GM23338 (cell line): ENCODE results near the gene PID1. TPM values are rescaled to one million over a fixed set of nuclear protein-coding genes. Genes with fewer than 3 reads are reported as not detected.

Source experiments
- CREB1 ChIP-seq: fragments of 250-450 bp; sonication (Bioruptor Pico); IDR thresholded peaks from 2 replicates; pipeline ENCODE4 v1.5.0; 2020; ENCODE audit warnings: low read depth, mild to moderate bottlenecking, moderate library complexity
- EZH2phosphoT487 ChIP-seq: fragments of 200-600 bp; sonication (generic); IDR thresholded peaks from one replicate; pipeline ENCODE4 v1.8.1; 2018; ENCODE audit warnings: antibody characterized with exemption; ENCODE audit not compliant: unreplicated experiment
- NANOG ChIP-seq: IDR thresholded peaks from 2 replicates; pipeline ENCODE4 v1.6.1; 2016; ENCODE audit warnings: antibody characterized with exemption, borderline replicate concordance
- POLR2AphosphoS5 ChIP-seq: IDR thresholded peaks from 2 replicates; pipeline ENCODE4 v1.6.1; 2016; ENCODE audit warnings: antibody characterized with exemption, low read depth
- REST ChIP-seq: IDR thresholded peaks from one replicate; pipeline ENCODE4 v1.6.1; 2018; ENCODE audit warnings: antibody characterized with exemption; ENCODE audit not compliant: unreplicated experiment
- ZNF331 ChIP-seq: fragments of 250-450 bp; sonication (Bioruptor Pico); IDR thresholded peaks from 2 replicates; pipeline ENCODE4 v1.5.0; 2020; ENCODE audit warnings: low read depth, mild to moderate bottlenecking, moderate library complexity
- polyA plus RNA-seq: library from polyadenylated mRNA; unstranded; fragments of >200 nt; fragmentation: Nextera tagmentation; extraction: Ambion mirVana; gene quantifications from 2 replicates; pipeline ENCODE4 v1.2.1, GENCODE V29; 2016
- total RNA-seq: library from RNA; depleted of rRNA; stranded (reverse); fragments of >200 nt; shearing (Covaris generic); gene quantifications from 2 replicates; pipeline ENCODE4 v1.2.3, GENCODE V29; 2014
- TF ChIP-seq, protein P1 (sequence below): fragments of 250-450 bp; sonication (Bioruptor Pico); IDR thresholded peaks from 2 replicates; pipeline ENCODE4 v1.5.0; 2020; ENCODE audit warnings: mild to moderate bottlenecking, moderate library complexity

PID1 gene
- total and polyA plus RNA-seq, 2 experiments from 2014 or later, result 1.7 to 2.4 TPM

DNA sequence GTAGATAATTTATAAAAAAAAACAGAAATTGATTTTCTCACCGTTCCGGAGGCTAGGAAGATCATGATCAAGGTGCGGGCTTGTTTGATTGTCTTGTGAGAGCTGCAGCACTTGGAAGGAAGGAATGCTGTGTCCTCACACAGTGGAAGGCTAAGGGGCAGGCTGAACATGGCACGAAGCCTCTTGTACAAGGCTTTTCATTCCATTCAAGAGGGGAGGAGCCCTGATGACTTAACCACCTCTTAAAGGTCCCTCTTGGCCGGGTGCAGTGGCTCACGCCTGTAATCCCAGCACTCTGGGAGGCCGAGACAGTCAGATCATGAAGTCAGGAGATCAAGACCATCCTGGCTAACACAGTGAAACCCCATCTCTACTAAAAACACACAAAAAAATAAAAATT is 39.2 kb downstream of the PID1 start (continued):
- TF ChIP-seq, protein P1, sequence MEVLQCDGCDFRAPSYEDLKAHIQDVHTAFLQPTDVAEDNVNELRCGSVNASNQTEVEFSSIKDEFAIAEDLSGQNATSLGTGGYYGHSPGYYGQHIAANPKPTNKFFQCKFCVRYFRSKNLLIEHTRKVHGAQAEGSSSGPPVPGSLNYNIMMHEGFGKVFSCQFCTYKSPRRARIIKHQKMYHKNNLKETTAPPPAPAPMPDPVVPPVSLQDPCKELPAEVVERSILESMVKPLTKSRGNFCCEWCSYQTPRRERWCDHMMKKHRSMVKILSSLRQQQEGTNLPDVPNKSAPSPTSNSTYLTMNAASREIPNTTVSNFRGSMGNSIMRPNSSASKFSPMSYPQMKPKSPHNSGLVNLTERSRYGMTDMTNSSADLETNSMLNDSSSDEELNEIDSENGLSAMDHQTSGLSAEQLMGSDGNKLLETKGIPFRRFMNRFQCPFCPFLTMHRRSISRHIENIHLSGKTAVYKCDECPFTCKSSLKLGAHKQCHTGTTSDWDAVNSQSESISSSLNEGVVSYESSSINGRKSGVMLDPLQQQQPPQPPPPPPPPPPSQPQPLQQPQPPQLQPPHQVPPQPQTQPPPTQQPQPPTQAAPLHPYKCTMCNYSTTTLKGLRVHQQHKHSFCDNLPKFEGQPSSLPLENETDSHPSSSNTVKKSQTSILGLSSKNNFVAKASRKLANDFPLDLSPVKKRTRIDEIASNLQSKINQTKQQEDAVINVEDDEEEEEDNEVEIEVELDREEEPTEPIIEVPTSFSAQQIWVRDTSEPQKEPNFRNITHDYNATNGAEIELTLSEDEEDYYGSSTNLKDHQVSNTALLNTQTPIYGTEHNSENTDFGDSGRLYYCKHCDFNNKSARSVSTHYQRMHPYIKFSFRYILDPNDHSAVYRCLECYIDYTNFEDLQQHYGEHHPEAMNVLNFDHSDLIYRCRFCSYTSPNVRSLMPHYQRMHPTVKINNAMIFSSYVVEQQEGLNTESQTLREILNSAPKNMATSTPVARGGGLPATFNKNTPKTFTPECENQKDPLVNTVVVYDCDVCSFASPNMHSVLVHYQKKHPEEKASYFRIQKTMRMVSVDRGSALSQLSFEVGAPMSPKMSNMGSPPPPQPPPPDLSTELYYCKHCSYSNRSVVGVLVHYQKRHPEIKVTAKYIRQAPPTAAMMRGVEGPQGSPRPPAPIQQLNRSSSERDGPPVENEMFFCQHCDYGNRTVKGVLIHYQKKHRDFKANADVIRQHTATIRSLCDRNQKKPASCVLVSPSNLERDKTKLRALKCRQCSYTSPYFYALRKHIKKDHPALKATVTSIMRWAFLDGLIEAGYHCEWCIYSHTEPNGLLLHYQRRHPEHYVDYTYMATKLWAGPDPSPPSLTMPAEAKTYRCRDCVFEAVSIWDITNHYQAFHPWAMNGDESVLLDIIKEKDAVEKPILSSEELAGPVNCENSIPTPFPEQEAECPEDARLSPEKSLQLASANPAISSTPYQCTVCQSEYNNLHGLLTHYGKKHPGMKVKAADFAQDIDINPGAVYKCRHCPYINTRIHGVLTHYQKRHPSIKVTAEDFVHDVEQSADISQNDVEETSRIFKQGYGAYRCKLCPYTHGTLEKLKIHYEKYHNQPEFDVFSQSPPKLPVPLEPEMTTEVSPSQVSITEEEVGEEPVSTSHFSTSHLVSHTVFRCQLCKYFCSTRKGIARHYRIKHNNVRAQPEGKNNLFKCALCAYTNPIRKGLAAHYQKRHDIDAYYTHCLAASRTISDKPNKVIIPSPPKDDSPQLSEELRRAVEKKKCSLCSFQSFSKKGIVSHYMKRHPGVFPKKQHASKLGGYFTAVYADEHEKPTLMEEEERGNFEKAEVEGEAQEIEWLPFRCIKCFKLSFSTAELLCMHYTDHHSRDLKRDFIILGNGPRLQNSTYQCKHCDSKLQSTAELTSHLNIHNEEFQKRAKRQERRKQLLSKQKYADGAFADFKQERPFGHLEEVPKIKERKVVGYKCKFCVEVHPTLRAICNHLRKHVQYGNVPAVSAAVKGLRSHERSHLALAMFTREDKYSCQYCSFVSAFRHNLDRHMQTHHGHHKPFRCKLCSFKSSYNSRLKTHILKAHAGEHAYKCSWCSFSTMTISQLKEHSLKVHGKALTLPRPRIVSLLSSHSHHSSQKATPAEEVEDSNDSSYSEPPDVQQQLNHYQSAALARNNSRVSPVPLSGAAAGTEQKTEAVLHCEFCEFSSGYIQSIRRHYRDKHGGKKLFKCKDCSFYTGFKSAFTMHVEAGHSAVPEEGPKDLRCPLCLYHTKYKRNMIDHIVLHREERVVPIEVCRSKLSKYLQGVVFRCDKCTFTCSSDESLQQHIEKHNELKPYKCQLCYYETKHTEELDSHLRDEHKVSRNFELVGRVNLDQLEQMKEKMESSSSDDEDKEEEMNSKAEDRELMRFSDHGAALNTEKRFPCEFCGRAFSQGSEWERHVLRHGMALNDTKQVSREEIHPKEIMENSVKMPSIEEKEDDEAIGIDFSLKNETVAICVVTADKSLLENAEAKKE (CRISPR knock-in tag), result no peak
- no peak for TF ChIP-seq CREB1 (CRISPR knock-in tag)
- no peak for TF ChIP-seq ZNF331 (CRISPR knock-in tag)
- TF ChIP-seq POLR2AphosphoS5, result no peak
- TF ChIP-seq EZH2phosphoT487, result no peak
- no peak for TF ChIP-seq REST
- TF ChIP-seq NANOG, result no peak
